K562 (cell line): ENCODE measurements around the gene INO80E. TPM values are rescaled to one million over a fixed set of nuclear protein-coding genes. Genes with fewer than 3 reads are reported as not detected.

ENCODE experiments used
- ZBTB7A ChIP-seq: IDR thresholded peaks from 2 replicates; pipeline ENCODE4 v1.6.1; 2011; ENCODE audit warnings: low read depth, mild to moderate bottlenecking, low read length, moderate library complexity, borderline replicate concordance; ENCODE audit not compliant: control insufficient read depth
- ZNF197 ChIP-seq: fragments of 200-800 bp; sonication (Bioruptor generic); IDR thresholded peaks from 2 replicates; pipeline ENCODE4 v1.6.1; 2016; ENCODE audit warnings: low read depth, missing genetic modification characterization, missing compliant biosample characterization
- ZNF384 ChIP-seq: IDR thresholded peaks from 2 replicates; pipeline ENCODE4 v1.6.1; 2012; ENCODE audit warnings: low read depth, low read length, improper control_type of control experiment
- ZNF695 ChIP-seq: fragments of 450-650 bp; formaldehyde crosslinking; IDR thresholded peaks from 2 replicates; pipeline ENCODE4 v1.4.0; 2020; ENCODE audit warnings: mild to moderate bottlenecking, moderate library complexity
- ZNF696 ChIP-seq: fragments of 250-450 bp; sonication (Bioruptor Pico); conservative IDR thresholded peaks from 2 replicates; pipeline ENCODE4 v1.4.0; 2020; ENCODE audit warnings: mild to moderate bottlenecking, moderate library complexity
- polyA plus RNA-seq, 8 experiments: library from polyadenylated mRNA; depleted of rRNA in 4 of 8; stranded (reverse) in 5 of 8; unstranded in 3 of 8; fragments of >200 nt; fragmentation: Nextera tagmentation in 2 of 8; fragmentation: Illumina TruSeq in 1 of 8; extraction: Ambion mirVana in 2 of 8; extraction: Trizol in 1 of 8; gene quantifications; 2 replicates each; pipeline versions ENCODE4 v1.2.1 to v1.2.3, GENCODE V29; 2011 to 2014; ENCODE audit warnings: inconsistent platforms in 1 of 8, missing spikeins in 1 of 8
- total RNA-seq, 7 experiments: library from RNA; depleted of rRNA in 6 of 7; stranded (reverse); fragments of >200 nt in 6 of 7; fragmentation: Illumina TruSeq in 2 of 7; extraction: Trizol in 2 of 7; gene quantifications; 2 replicates each; pipeline versions ENCODE4 v1.2.1 to v1.2.3, GENCODE V29; 2011 to 2021; ENCODE audit warnings: low replicate concordance in 1 of 7
- TF ChIP-seq, protein P1 (sequence below): fragments of 200-800 bp; sonication (Bioruptor generic); IDR thresholded peaks from 2 replicates; pipeline ENCODE4 v1.6.1; 2017; ENCODE audit warnings: missing genetic modification characterization, missing compliant biosample characterization

INO80E gene
- total and polyA plus RNA-seq, 9 of the 15 experiments (the other 6 are each of a cell fraction or from before 2014, with no cell fraction given): 0.31 to 102 (median 49.3) TPM

DNA sequence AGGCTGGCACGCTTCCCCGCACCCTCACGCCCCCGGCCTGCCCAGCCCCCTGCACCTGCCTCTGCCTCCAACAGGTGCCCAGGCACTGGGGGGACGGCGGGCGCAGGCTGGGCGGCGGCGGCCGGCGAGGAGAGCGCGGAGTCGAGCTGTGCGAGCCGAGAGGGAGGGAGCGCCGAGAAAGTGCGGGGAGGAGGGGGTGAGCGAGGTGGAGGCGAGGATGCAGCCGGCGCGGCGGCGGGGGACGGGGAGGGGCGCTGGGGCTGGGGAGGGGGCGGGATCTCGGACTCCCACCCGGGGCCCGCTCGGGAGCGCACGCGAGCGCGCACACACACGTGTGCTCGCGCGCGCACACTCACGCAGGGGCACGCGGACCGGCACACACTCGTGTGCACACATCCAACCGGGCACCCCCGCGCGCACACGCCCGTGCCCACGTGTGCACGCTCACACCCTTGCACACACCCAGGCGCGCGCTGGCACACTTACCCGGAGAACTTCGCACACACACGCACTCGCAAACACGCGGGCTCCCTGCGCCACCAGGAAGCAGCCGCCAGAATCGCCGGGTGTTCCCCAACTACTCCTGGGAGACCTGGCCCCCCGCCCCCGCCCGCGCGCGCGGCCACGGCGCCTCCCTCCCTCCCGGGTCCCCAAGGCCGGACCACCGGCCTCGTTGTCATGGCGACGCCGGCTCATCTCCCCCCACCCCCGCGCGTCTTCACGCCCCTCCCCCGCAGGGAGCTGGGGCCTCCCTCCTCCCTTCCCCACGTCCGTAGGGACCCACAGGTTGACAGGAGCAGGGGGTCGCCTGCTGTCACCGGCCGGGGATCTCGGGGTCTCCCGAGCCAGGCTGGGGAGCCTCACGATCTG is 15.0 kb downstream of the INO80E start, which contains the start of gene DOC2A (continued):
- TF ChIP-seq, protein P1, sequence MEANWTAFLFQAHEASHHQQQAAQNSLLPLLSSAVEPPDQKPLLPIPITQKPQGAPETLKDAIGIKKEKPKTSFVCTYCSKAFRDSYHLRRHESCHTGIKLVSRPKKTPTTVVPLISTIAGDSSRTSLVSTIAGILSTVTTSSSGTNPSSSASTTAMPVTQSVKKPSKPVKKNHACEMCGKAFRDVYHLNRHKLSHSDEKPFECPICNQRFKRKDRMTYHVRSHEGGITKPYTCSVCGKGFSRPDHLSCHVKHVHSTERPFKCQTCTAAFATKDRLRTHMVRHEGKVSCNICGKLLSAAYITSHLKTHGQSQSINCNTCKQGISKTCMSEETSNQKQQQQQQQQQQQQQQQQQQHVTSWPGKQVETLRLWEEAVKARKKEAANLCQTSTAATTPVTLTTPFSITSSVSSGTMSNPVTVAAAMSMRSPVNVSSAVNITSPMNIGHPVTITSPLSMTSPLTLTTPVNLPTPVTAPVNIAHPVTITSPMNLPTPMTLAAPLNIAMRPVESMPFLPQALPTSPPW (CRISPR knock-in tag): peak; percentile 37
- no peak for TF ChIP-seq ZNF696 (CRISPR knock-in tag)
- TF ChIP-seq ZBTB7A: peak; percentile 40; the same call in 1 of the 2 replicates
- no peak for TF ChIP-seq ZNF197 (CRISPR knock-in tag)
- no peak for TF ChIP-seq ZNF695 (CRISPR knock-in tag)
- no peak for TF ChIP-seq ZNF384
